Panc1 (cell line): ENCODE measurements around the gene LSM10. TPM values are rescaled to one million over a fixed set of nuclear protein-coding genes. Genes with fewer than 3 reads are reported as not detected.

Experiments used
- ATAC-seq: fragments of 200-7000 bp; cut with Tn5 transposase; 2 replicates; pipeline ENCODE4 v1.9.1; 2020; ENCODE audit warnings: mild to moderate bottlenecking, moderate library complexity
- BruUV-seq: library from RNA; stranded (reverse); fragments of 400-500 nt; replicated peaks from 2 replicates; lab custom pipeline; 2021; lab: Mats Ljungman, UMichigan
- CTCF ChIA-PET: fragments of 300-600 bp; sonication (Branson Sonifier 250); formaldehyde crosslinking; loops from one replicate; lab custom pipeline; 2022; ENCODE audit warnings: antibody characterized with exemption; lab: Charles Lee
- POLR2A ChIA-PET: fragments of 300-600 bp; sonication (Branson Sonifier 250); formaldehyde crosslinking; loops from one replicate; lab custom pipeline; 2022; ENCODE audit warnings: antibody characterized with exemption; lab: Charles Lee
- DNase-seq: peaks from one replicate; pipeline ENCODE4 v3.0.0-alpha.2; 2010; ENCODE audit warnings: low read depth, low spot score
- H3K27ac ChIP-seq: 2 replicates; pipeline ENCODE4 v1.5.1; 2011; ENCODE audit warnings: mild to moderate bottlenecking, low read length, inconsistent platforms
- H3K27me3 ChIP-seq: fragments of 200-500 bp; sonication (Bioruptor generic); 2 replicates; pipeline ENCODE4 v1.6.0; 2014; ENCODE audit warnings: low read length, inconsistent platforms; ENCODE audit not compliant: control insufficient read depth, insufficient read depth
- H3K36me3 ChIP-seq: fragments of 200-500 bp; sonication (Bioruptor generic); 2 replicates; pipeline ENCODE4 v1.5.1; 2014; ENCODE audit warnings: inconsistent platforms, mild to moderate bottlenecking, low read length, moderate library complexity; ENCODE audit not compliant: control insufficient read depth, insufficient read depth
- H3K4me1 ChIP-seq: 2 replicates; pipeline ENCODE4 v1.5.1; 2011; ENCODE audit warnings: inconsistent platforms, mild to moderate bottlenecking, low read length, moderate library complexity; ENCODE audit not compliant: control insufficient read depth, insufficient read depth
- H3K4me3 ChIP-seq, 2 experiments: 2 replicates each; pipeline ENCODE4 v1.5.1; 2011 to 2012; ENCODE audit warnings: low read depth in 2 of 2, low read length in 2 of 2, mild to moderate bottlenecking in 2 of 2, inconsistent platforms in 1 of 2, moderate library complexity in 1 of 2
- H3K9me3 ChIP-seq: fragments of 200-500 bp; sonication (Bioruptor generic); 2 replicates; pipeline ENCODE4 v1.5.1; 2014; ENCODE audit warnings: low read depth, mild to moderate bottlenecking, inconsistent platforms, low read length, moderate library complexity; ENCODE audit not compliant: control insufficient read depth, insufficient read depth
- POLR2AphosphoS5 ChIP-seq: IDR thresholded peaks from 2 replicates; pipeline ENCODE4 v1.6.1; 2012; ENCODE audit warnings: mild to moderate bottlenecking, low read depth, low read length, moderate library complexity
- REST ChIP-seq, 2 experiments: IDR thresholded peaks; 2 replicates each; pipeline ENCODE4 v1.6.1; 2011 to 2012; ENCODE audit warnings: low read depth in 2 of 2, control low read depth in 1 of 2, low read length in 1 of 2, mild to moderate bottlenecking in 1 of 2, moderate library complexity in 1 of 2; ENCODE audit not compliant: insufficient read depth in 1 of 2
- SIN3A ChIP-seq: IDR thresholded peaks from 2 replicates; pipeline ENCODE4 v1.6.1; 2012; ENCODE audit warnings: low read depth, mild to moderate bottlenecking, low read length, moderate library complexity, borderline replicate concordance; ENCODE audit not compliant: insufficient read depth
- TCF7L2 ChIP-seq: IDR thresholded peaks from 2 replicates; pipeline ENCODE4 v1.6.1; 2011; ENCODE audit warnings: mild to moderate bottlenecking, low read depth, low read length, inconsistent platforms
- in situ Hi-C: cut with HindIII; loops from 2 replicates; pipeline ENCODE4 v1.10.0; 2016; ENCODE audit warnings: low sequenced_read_pairs, low pct_unique_long_range_greater_than_20kb
- intact Hi-C: fragments of 100-400 bp; cut with micrococcal nuclease; formaldehyde crosslinking; loops from one replicate; pipeline ENCODE4 v1.10.0; 2022; ENCODE audit not compliant: unreplicated experiment
- total RNA-seq: library from RNA; stranded (reverse); gene quantifications from one replicate; pipeline ENCODE4 v1.2.1, GENCODE V29; 2021; ENCODE audit not compliant: unreplicated experiment
- TF ChIP-seq, protein P1 (sequence below): fragments of 450-650 bp; IDR thresholded peaks from 2 replicates; pipeline ENCODE4 v1.5.1; 2017; ENCODE audit warnings: mild to moderate bottlenecking

The LSM10 gene
- total RNA-seq, 1 experiment from 2014 or later = 53.7 TPM

DNA sequence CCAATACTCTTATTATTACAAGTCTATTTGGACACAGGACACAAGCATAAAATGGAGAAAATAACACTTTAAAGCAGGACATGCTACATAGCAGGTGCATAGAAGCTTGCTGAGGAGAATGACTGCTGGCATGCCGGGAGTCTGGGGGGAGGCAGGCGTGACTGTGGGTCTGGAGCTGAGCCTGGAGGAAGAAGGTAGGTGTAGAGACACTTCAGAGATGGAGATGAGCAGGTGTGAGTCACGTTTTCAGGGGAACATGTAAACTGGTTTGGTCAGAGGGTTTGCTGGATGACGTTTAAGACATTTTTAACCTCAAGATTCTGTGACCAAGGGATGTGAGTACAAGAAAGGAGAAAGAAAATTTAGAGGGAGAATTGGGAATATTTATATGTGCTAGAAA lies 28.1 kb upstream of the LSM10 start:
- Histone ChIP-seq H3K4me1 (no peaks in the 10 kb centered on the region), H3K4me3 (no peak overlapping the region), H3K27ac (no peak overlapping the region), H3K36me3 (no peaks in the 10 kb centered on the region), H3K9me3 (no peaks in the 10 kb centered on the region), H3K27me3 (no peaks in the 10 kb centered on the region)
- TF ChIP-seq, protein P1, sequence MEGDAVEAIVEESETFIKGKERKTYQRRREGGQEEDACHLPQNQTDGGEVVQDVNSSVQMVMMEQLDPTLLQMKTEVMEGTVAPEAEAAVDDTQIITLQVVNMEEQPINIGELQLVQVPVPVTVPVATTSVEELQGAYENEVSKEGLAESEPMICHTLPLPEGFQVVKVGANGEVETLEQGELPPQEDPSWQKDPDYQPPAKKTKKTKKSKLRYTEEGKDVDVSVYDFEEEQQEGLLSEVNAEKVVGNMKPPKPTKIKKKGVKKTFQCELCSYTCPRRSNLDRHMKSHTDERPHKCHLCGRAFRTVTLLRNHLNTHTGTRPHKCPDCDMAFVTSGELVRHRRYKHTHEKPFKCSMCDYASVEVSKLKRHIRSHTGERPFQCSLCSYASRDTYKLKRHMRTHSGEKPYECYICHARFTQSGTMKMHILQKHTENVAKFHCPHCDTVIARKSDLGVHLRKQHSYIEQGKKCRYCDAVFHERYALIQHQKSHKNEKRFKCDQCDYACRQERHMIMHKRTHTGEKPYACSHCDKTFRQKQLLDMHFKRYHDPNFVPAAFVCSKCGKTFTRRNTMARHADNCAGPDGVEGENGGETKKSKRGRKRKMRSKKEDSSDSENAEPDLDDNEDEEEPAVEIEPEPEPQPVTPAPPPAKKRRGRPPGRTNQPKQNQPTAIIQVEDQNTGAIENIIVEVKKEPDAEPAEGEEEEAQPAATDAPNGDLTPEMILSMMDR = no peak
- TF ChIP-seq REST (IDR thresholded peaks at IDR 0.05; ENCODE audit: insufficient read depth in 1 of 2, low read depth in 2 of 2, low read length in 1 of 2) = no peak
- intact Hi-C loops (no loop called here), in situ Hi-C loops (no loop called here)
- DNase-seq = no peak
- no peak for ATAC-seq
- ChIA-PET POLR2A (no interaction called here), CTCF (no interaction called here)
- no TSS peak for BruUV-seq

DNA sequence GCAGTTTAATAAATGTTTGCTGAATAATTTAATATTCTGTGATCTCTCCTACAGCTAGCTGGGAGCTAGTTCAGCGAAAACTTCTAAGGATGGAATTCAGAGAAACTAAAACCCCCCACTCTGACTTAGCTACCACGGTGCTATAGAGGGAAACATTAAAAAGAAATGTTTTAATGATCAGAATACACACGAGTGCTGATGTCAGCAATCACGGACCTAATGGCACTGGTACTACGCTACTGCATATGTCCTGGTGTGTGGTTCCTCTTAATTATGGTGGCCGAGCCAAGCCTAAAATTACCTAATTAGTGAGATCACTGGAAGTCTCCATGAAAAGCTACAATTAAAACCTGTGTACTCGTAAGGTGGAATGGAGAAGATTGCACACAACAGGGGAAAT lies 23.9 kb upstream of the LSM10 start:
- Histone ChIP-seq H3K4me1 (peaks cover 3% of the 10 kb centered on the region), H3K9me3 (no peaks in the 10 kb centered on the region), H3K4me3 (no peak overlapping the region), H3K27me3 (no peaks in the 10 kb centered on the region), H3K27ac (no peak overlapping the region), H3K36me3 (no peaks in the 10 kb centered on the region)
- in situ Hi-C loops (no loop called here), intact Hi-C loops (loop anchor here (2.0 to 5.0 kb wide), 2 partner anchors 34 to 79 kb away; partner anchors contain the start of gene STK40)
- no peak for ATAC-seq
- no peak for TF ChIP-seq REST (IDR thresholded peaks at IDR 0.05; ENCODE audit: insufficient read depth in 1 of 2, low read depth in 2 of 2, low read length in 1 of 2)
- no peak for TF ChIP-seq SIN3A
- no peak for TF ChIP-seq POLR2AphosphoS5
- no peak for TF ChIP-seq TCF7L2
- TF ChIP-seq, protein P1 = no peak
- DNase-seq = no peak
- BruUV-seq = no TSS peak
- ChIA-PET POLR2A (no interaction called here), CTCF (interaction anchor here (0.5 to 1.1 kb wide), 3 partner anchors 13 to 79 kb away, joined by 3 to 6 read pairs (median 3); no protein-coding TSS in a partner anchor)
